GM23338 (cell line): ENCODE results near the gene RHBDF2.

Experiments used
- CREB1 ChIP-seq: fragments of 250-450 bp; sonication (Bioruptor Pico); IDR thresholded peaks from 2 replicates; pipeline ENCODE4 v1.5.0; 2020; ENCODE audit warnings: low read depth, mild to moderate bottlenecking, moderate library complexity
- EZH2 ChIP-seq: fragments of 200-600 bp; sonication (generic); IDR thresholded peaks from one replicate; pipeline ENCODE4 v1.8.0; 2017; ENCODE audit warnings: antibody characterized with exemption, mild to moderate bottlenecking, low read depth; ENCODE audit not compliant: unreplicated experiment
- EZH2phosphoT487 ChIP-seq: fragments of 200-600 bp; sonication (generic); IDR thresholded peaks from one replicate; pipeline ENCODE4 v1.8.1; 2018; ENCODE audit warnings: antibody characterized with exemption; ENCODE audit not compliant: unreplicated experiment
- JUNB ChIP-seq: IDR thresholded peaks from one replicate; pipeline ENCODE4 v1.6.1; 2016; ENCODE audit warnings: antibody characterized with exemption; ENCODE audit not compliant: unreplicated experiment
- NANOG ChIP-seq: IDR thresholded peaks from 2 replicates; pipeline ENCODE4 v1.6.1; 2016; ENCODE audit warnings: antibody characterized with exemption, borderline replicate concordance
- POLR2AphosphoS5 ChIP-seq: IDR thresholded peaks from 2 replicates; pipeline ENCODE4 v1.6.1; 2016; ENCODE audit warnings: antibody characterized with exemption, low read depth
- ZNF331 ChIP-seq: fragments of 250-450 bp; sonication (Bioruptor Pico); IDR thresholded peaks from 2 replicates; pipeline ENCODE4 v1.5.0; 2020; ENCODE audit warnings: low read depth, mild to moderate bottlenecking, moderate library complexity
- TF ChIP-seq, protein P1 (sequence below), 2 experiments: fragments of 200-600 bp in 1 of 2; sonication (generic) in 1 of 2; conservative IDR thresholded peaks; 2 replicates each; pipeline versions ENCODE4 v1.5.1 to v1.6.1; 2016 to 2017; ENCODE audit warnings: antibody characterized with exemption in 2 of 2, low read depth in 2 of 2, mild to moderate bottlenecking in 2 of 2, moderate library complexity in 1 of 2
- TF ChIP-seq, protein P2 (sequence below): IDR thresholded peaks from 2 replicates; pipeline ENCODE4 v1.6.1; 2016; ENCODE audit warnings: antibody characterized with exemption
- TF ChIP-seq, protein P3 (sequence below): IDR thresholded peaks from one replicate; pipeline ENCODE4 v1.6.1; 2018; ENCODE audit warnings: antibody characterized with exemption; ENCODE audit not compliant: unreplicated experiment

DNA sequence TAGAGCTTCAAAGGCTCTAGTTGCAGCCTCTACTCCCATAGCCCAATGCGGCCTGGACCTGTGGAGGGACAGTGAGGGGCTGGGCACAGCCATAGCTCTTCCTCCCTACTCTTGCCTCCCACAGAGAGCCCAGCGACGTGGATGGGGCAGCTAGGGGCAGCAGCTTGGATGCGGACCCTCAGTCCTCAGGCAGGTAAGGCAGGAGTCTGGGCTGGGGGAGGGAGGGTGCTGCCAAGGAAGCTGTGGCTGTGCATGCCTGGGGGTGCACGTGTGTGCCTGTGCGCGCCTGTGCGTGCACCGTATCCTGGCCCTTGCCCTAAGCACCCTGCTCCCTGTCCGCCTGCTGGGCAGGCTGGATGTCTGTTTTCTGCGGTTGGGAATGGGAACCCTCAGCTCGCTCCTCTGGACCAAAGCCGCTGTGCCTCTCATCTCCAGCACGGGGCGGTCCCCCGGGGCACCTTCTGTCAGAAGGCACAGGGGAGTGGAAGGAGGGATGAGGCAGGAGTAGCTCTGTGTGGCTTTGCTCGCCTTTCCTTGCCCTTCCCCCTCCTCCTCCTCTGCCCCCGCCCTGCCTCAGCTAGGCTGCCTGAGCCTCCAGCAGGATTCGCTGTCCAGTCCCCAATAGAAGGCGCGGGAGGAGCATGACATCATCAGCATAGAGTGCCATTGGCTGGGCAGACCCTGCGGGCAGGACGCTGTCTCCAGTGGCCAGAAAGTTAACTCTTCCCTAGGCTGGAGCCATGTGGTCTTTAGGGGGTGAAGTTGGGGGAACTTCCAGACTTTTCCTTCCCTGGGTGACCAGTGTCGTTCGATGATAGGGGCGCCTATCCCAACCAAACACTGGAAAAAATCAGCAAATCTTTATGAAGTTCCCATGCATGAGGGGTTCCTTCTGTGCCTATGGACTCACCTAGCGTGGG lies 39.4 kb upstream of the RHBDF2 start:
- TF ChIP-seq, protein P1, sequence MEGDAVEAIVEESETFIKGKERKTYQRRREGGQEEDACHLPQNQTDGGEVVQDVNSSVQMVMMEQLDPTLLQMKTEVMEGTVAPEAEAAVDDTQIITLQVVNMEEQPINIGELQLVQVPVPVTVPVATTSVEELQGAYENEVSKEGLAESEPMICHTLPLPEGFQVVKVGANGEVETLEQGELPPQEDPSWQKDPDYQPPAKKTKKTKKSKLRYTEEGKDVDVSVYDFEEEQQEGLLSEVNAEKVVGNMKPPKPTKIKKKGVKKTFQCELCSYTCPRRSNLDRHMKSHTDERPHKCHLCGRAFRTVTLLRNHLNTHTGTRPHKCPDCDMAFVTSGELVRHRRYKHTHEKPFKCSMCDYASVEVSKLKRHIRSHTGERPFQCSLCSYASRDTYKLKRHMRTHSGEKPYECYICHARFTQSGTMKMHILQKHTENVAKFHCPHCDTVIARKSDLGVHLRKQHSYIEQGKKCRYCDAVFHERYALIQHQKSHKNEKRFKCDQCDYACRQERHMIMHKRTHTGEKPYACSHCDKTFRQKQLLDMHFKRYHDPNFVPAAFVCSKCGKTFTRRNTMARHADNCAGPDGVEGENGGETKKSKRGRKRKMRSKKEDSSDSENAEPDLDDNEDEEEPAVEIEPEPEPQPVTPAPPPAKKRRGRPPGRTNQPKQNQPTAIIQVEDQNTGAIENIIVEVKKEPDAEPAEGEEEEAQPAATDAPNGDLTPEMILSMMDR (conservative IDR thresholded peaks at IDR 0.05; ENCODE audit: low read depth in 2 of 2): no peak
- peak; percentile 81 for TF ChIP-seq POLR2AphosphoS5
- no peak for TF ChIP-seq NANOG
- no peak for TF ChIP-seq ZNF331 (CRISPR knock-in tag)
- TF ChIP-seq JUNB: no peak
- TF ChIP-seq EZH2: no peak
- TF ChIP-seq CREB1 (CRISPR knock-in tag): peak; percentile 75
- TF ChIP-seq, protein P2, sequence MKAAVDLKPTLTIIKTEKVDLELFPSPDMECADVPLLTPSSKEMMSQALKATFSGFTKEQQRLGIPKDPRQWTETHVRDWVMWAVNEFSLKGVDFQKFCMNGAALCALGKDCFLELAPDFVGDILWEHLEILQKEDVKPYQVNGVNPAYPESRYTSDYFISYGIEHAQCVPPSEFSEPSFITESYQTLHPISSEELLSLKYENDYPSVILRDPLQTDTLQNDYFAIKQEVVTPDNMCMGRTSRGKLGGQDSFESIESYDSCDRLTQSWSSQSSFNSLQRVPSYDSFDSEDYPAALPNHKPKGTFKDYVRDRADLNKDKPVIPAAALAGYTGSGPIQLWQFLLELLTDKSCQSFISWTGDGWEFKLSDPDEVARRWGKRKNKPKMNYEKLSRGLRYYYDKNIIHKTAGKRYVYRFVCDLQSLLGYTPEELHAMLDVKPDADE: no peak
- TF ChIP-seq, protein P3, sequence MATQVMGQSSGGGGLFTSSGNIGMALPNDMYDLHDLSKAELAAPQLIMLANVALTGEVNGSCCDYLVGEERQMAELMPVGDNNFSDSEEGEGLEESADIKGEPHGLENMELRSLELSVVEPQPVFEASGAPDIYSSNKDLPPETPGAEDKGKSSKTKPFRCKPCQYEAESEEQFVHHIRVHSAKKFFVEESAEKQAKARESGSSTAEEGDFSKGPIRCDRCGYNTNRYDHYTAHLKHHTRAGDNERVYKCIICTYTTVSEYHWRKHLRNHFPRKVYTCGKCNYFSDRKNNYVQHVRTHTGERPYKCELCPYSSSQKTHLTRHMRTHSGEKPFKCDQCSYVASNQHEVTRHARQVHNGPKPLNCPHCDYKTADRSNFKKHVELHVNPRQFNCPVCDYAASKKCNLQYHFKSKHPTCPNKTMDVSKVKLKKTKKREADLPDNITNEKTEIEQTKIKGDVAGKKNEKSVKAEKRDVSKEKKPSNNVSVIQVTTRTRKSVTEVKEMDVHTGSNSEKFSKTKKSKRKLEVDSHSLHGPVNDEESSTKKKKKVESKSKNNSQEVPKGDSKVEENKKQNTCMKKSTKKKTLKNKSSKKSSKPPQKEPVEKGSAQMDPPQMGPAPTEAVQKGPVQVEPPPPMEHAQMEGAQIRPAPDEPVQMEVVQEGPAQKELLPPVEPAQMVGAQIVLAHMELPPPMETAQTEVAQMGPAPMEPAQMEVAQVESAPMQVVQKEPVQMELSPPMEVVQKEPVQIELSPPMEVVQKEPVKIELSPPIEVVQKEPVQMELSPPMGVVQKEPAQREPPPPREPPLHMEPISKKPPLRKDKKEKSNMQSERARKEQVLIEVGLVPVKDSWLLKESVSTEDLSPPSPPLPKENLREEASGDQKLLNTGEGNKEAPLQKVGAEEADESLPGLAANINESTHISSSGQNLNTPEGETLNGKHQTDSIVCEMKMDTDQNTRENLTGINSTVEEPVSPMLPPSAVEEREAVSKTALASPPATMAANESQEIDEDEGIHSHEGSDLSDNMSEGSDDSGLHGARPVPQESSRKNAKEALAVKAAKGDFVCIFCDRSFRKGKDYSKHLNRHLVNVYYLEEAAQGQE: no peak
- no peak for TF ChIP-seq EZH2phosphoT487
